Left lung (tissue), 10 donors: Measurements from ENCODE around the gene OBSCN. TPM values are rescaled to one million over a fixed set of nuclear protein-coding genes. Genes with fewer than 3 reads are reported as not detected.

Experiments used
- ATAC-seq: fragments of 200-7000 bp; cut with Tn5 transposase; one replicate; pipeline ENCODE4 v1.9.1; 2020; ENCODE audit warnings: moderate library complexity
- DNase-seq, 4 donors: peaks; one replicate each; pipeline ENCODE4 v3.0.0-alpha.2; 2013 to 2020
- H3K27ac ChIP-seq, 2 donors: fragments of 200-600 bp; sonication (generic) in 1 of 2; one replicate each; pipeline versions ENCODE4 v1.5.0 to v1.8.0; 2020 to 2021
- H3K27me3 ChIP-seq, 2 donors: fragments of 200-600 bp; sonication (generic) in 1 of 2; one replicate each; pipeline versions ENCODE4 v1.5.0 to v1.8.0; 2020 to 2021
- H3K36me3 ChIP-seq, 2 donors: fragments of 200-600 bp; sonication (generic) in 1 of 2; one replicate each; pipeline versions ENCODE4 v1.5.0 to v1.8.0; 2020 to 2021
- H3K4me1 ChIP-seq, 2 donors: fragments of 200-600 bp; one replicate each; pipeline ENCODE4 v1.8.0; 2021
- H3K4me3 ChIP-seq, 2 donors: fragments of 200-600 bp; sonication (generic) in 1 of 2; one replicate each; pipeline versions ENCODE4 v1.5.0 to v1.8.0; 2020 to 2021; ENCODE audit warnings: mild to moderate bottlenecking in 1 of 2
- H3K9me3 ChIP-seq, 2 donors: fragments of 200-600 bp; sonication (generic) in 1 of 2; one replicate each; pipeline versions ENCODE4 v1.5.0 to v1.8.0; 2020 to 2021
- intact Hi-C, 2 donors: fragments of 100-400 bp; cut with DNase I; formaldehyde crosslinking; loops; one replicate each; pipeline versions ENCODE4 v1.11.2 to v1.14.2; 2022
- polyA plus RNA-seq, 6 donors: library from polyadenylated mRNA; unstranded; fragments of 120-200 nt; gene quantifications; one replicate each; pipeline ENCODE4 v1.2.1, GENCODE V29; 2013; ENCODE audit not compliant: insufficient read length in 6 of 6
- total RNA-seq, 2 donors: library from RNA; stranded (reverse); fragmentation: NEBNext Ultra II Directional; extraction: Animal tissue kit (Norgen Biotek cat#: 25700); gene quantifications; one replicate each; pipeline ENCODE4 v1.2.1, GENCODE V29; 2021
- TF ChIP-seq, protein P1 (sequence below), 2 donors: fragments of 200-600 bp; sonication (generic) in 1 of 2; IDR thresholded peaks; one replicate each; pipeline versions ENCODE4 v1.5.0 to v1.8.0; 2021; ENCODE audit warnings: antibody characterized with exemption in 2 of 2
- donor health status: DM: no; HTN: yes; CAD: no.
- donor health status: DM: no; HTN: no; CAD: no.

OBSCN gene
- total and polyA plus RNA-seq, 8 donors: 20.3 to 69.5 (median 47.5) TPM

DNA sequence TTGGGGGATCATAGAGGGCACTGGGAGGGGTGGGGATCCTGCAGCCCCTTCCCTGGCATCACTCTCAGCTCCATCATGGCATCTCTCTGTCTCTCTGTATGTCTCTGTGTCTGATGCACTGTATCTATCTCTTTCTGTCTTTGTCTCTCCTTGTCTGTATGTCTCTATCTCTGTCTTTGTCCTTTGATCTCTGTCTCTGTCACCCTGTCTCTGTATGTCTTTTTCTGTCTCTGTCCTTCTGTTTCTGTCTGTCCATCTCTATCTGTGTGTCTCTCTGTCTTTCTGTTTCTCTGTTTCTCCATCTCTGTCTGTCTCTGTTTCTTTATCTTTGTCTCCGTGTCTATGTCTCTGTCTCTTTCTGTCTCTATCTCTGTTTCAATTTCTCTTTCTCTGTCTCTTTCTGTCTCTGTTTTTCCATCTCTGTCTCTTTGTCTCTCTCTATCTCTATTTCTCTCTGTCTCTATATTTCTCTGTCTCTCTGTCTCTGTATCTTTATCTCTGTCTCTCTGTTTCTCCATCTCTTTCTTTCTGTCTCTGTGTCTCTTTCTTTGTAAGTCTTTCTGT lies 142.4 kb downstream of the OBSCN start:
- TF ChIP-seq, protein P1, sequence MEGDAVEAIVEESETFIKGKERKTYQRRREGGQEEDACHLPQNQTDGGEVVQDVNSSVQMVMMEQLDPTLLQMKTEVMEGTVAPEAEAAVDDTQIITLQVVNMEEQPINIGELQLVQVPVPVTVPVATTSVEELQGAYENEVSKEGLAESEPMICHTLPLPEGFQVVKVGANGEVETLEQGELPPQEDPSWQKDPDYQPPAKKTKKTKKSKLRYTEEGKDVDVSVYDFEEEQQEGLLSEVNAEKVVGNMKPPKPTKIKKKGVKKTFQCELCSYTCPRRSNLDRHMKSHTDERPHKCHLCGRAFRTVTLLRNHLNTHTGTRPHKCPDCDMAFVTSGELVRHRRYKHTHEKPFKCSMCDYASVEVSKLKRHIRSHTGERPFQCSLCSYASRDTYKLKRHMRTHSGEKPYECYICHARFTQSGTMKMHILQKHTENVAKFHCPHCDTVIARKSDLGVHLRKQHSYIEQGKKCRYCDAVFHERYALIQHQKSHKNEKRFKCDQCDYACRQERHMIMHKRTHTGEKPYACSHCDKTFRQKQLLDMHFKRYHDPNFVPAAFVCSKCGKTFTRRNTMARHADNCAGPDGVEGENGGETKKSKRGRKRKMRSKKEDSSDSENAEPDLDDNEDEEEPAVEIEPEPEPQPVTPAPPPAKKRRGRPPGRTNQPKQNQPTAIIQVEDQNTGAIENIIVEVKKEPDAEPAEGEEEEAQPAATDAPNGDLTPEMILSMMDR (IDR thresholded peaks at IDR 0.05): no peak
- Histone ChIP-seq H3K27ac (no peak overlapping the region), H3K27me3 (no peaks in the 10 kb centered on the region), H3K4me3 (no peak overlapping the region), H3K4me1 (no peaks in the 10 kb centered on the region), H3K36me3 (no peaks in the 10 kb centered on the region), H3K9me3 (no peaks in the 10 kb centered on the region)
- intact Hi-C loops: no loop called here
- no peak for DNase-seq
- no peak for ATAC-seq

DNA sequence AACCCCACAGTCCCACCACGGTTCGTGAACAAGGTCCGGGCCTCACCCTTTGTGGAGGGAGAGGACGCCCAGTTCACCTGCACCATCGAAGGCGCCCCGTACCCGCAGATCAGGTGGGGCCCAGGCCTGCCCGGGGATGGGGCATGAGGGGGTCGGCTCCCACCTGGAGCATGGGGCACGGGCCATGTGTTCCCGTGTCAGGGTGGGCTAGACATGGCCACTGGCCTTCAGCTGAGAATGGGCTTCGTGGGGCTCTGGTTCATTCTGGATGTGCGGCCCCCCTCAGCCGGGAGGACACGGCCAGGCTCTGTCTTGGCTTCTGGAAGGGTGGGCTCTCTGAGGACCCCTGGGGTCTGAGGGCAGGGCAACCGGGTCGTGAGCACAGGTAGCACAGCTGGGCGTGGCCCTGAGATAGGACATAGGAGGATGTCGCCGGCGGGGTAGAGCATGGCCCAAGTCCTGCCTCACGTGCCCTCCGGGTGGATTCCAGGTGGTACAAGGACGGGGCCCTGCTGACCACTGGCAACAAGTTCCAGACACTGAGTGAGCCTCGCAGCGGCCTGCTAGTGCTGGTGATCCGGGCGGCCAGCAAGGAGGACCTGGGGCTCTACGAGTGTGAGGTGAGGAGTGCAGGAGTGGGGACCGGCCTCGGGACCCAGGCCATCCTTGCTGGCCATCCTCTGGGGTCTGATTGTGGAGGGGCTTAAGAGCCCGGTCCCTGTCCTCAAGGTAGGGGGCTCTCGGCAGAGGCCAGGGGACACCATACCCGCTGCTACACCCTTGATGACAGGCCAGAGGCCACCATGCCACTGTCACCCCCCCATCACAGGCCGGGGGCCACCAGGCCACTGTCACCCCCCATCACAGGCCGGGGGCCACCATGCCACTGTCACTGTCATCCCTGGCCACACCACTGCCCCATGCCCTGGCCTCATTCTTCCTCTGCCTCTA lies 143.3 kb downstream of the OBSCN start:
- no peak for ATAC-seq
- no peaks in the 10 kb centered on the region for H3K9me3 ChIP-seq
- H3K36me3 ChIP-seq: no peaks in the 10 kb centered on the region
- no peaks in the 10 kb centered on the region for H3K4me1 ChIP-seq
- DNase-seq: peak in 2 of 4 donors; percentile 28 to 72
- intact Hi-C loops: no loop called here
- H3K4me3 ChIP-seq: no peak overlapping the region
- TF ChIP-seq, protein P1 (IDR thresholded peaks at IDR 0.05): no peak
- H3K27ac ChIP-seq: no peak overlapping the region
- no peaks in the 10 kb centered on the region for H3K27me3 ChIP-seq

DNA sequence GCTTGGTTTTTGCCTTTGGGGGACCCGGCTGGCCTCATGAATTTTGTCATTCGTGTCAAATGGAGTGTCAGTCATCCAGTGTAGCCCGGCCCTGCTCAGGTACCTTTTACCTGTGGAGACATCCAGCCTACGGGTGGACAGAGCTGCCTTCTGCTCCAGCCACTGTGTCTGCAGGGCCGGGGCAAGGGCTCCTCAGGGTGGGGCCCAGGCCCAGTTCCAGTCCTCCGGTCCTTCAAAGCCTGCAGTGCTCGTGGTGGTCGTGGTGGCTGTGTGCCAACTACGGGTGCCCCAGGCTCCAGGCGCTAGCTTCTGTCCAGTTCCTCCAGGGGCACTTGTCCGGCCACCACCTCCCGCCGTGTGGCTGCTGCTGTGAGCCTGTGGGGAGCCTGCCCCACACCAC lies 144.0 kb downstream of the OBSCN start:
- Histone ChIP-seq H3K27me3 (no peaks in the 10 kb centered on the region), H3K4me1 (no peaks in the 10 kb centered on the region), H3K4me3 (no peak overlapping the region), H3K9me3 (no peaks in the 10 kb centered on the region), H3K36me3 (no peaks in the 10 kb centered on the region), H3K27ac (no peak overlapping the region)
- TF ChIP-seq, protein P1 (IDR thresholded peaks at IDR 0.05): no peak
- intact Hi-C loops: no loop called here
- ATAC-seq (no peak), DNase-seq (peak in 1 of 4 donors; percentile 45)

DNA sequence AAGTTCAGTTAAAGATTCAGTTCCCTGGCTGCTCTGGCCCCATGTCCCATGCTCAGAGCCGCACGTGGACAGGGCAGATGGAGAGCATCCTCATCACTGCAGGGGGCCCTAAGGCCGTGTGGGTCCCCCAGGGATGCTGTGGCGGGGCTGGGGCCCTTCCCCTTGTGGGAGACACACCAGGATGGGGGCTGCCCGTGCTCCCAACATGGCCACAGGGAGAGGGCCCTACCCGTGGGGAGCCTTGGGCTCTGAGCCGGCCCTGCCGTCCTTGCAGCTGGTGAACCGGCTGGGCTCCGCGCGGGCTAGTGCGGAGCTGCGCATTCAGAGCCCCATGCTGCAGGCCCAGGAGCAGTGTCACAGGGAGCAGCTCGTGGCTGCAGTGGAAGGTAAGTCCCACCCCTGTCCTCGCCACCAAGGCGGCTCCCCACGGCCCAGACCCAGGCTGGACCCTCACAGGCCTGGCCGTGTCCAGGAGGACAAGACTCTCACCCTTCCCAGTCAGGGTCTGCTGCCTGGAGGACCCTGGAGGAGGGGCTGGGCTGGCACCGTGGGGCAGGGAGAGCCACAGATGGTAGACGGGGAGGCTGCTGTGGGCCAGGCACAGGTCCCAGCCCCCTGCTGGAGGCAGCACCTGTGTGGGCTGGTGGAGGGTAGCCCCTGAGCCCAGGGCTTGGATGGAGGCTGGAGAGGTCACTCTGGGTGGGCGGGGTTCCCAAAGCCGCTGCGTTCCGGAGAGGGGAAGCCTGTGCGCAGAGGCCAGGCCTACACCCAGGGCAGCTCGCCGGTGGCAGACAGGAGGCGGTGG lies 145.0 kb downstream of the OBSCN start:
- H3K27me3 ChIP-seq: no peaks in the 10 kb centered on the region
- peak in 1 of 4 donors; percentile 72 for DNase-seq
- H3K9me3 ChIP-seq: no peaks in the 10 kb centered on the region
- no peaks in the 10 kb centered on the region for H3K4me1 ChIP-seq
- intact Hi-C loops: no loop called here
- no peak overlapping the region for H3K27ac ChIP-seq
- no peak overlapping the region for H3K4me3 ChIP-seq
- no peak for ATAC-seq
- TF ChIP-seq, protein P1 (IDR thresholded peaks at IDR 0.05): no peak
- no peaks in the 10 kb centered on the region for H3K36me3 ChIP-seq
